ENCODE results near the gene DNAJC25.
A peak's percentile ranks its signal among the peaks of the same experiment; 100 is the strongest.

Gene DNAJC25

DNA sequence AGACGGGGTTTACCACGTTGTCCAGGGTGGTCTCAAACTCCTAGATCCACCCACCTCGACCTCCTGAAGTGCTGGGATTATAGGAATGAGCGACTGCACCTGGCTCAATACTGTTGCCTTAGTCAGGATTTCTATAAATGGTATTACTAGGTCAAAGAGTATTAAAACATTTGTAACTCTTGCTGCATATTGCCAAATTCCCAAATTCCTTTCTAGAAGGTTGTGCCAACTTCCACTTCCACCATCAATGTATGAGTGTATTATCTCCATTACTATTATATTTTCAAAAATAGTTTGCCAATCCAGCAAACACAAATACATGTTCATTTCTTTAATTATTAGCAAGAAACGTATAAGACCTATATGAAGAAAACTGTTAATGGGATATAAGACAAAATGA is 42.3 kb upstream of the DNAJC25 start:
- H3K4me1 ChIP-seq (ENCODE audit: insufficient read depth, low read length): no peaks in the 10 kb centered on the region
- H3K4me3 ChIP-seq (ENCODE audit: low read depth in 1 of 2, low read length in 2 of 2): no peak overlapping the region
- no peaks in the 10 kb centered on the region for H3K36me3 ChIP-seq (ENCODE audit: insufficient read depth, low read length)
- no peak overlapping the region for H3K27ac ChIP-seq (ENCODE audit: low read length)
- peaks cover 5% of the 10 kb centered on the region for H3K27me3 ChIP-seq (ENCODE audit: insufficient read depth, low read length, poor library complexity)
- no peaks in the 10 kb centered on the region for H3K9me3 ChIP-seq (ENCODE audit: insufficient read depth, low read length, severe bottlenecking)
- H3K9ac ChIP-seq (ENCODE audit: low read depth, low read length): no peak overlapping the region
- no peak for ATAC-seq (ENCODE audit: insufficient read depth, low read depth)
- H3K79me2 ChIP-seq (ENCODE audit: insufficient read depth, low read length): no peaks in the 10 kb centered on the region
- no peaks in the 10 kb centered on the region for H4K20me1 ChIP-seq (ENCODE audit: insufficient read depth, low read length)
- no peak for TF ChIP-seq EZH2 (IDR thresholded peaks at IDR 0.05; ENCODE audit: borderline replicate concordance, low read depth, low read length, severe bottlenecking)
- TF ChIP-seq, protein P1, sequence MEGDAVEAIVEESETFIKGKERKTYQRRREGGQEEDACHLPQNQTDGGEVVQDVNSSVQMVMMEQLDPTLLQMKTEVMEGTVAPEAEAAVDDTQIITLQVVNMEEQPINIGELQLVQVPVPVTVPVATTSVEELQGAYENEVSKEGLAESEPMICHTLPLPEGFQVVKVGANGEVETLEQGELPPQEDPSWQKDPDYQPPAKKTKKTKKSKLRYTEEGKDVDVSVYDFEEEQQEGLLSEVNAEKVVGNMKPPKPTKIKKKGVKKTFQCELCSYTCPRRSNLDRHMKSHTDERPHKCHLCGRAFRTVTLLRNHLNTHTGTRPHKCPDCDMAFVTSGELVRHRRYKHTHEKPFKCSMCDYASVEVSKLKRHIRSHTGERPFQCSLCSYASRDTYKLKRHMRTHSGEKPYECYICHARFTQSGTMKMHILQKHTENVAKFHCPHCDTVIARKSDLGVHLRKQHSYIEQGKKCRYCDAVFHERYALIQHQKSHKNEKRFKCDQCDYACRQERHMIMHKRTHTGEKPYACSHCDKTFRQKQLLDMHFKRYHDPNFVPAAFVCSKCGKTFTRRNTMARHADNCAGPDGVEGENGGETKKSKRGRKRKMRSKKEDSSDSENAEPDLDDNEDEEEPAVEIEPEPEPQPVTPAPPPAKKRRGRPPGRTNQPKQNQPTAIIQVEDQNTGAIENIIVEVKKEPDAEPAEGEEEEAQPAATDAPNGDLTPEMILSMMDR (IDR thresholded peaks at IDR 0.05; ENCODE audit: borderline replicate concordance, extremely low read depth, low read length, poor library complexity, severe bottlenecking): no peak
- no peak overlapping the region for H2AFZ ChIP-seq (ENCODE audit: low read depth, low read length)
- DNase-seq: no peak
- H3K4me2 ChIP-seq (ENCODE audit: insufficient read depth, low read length): no peak overlapping the region

DNA sequence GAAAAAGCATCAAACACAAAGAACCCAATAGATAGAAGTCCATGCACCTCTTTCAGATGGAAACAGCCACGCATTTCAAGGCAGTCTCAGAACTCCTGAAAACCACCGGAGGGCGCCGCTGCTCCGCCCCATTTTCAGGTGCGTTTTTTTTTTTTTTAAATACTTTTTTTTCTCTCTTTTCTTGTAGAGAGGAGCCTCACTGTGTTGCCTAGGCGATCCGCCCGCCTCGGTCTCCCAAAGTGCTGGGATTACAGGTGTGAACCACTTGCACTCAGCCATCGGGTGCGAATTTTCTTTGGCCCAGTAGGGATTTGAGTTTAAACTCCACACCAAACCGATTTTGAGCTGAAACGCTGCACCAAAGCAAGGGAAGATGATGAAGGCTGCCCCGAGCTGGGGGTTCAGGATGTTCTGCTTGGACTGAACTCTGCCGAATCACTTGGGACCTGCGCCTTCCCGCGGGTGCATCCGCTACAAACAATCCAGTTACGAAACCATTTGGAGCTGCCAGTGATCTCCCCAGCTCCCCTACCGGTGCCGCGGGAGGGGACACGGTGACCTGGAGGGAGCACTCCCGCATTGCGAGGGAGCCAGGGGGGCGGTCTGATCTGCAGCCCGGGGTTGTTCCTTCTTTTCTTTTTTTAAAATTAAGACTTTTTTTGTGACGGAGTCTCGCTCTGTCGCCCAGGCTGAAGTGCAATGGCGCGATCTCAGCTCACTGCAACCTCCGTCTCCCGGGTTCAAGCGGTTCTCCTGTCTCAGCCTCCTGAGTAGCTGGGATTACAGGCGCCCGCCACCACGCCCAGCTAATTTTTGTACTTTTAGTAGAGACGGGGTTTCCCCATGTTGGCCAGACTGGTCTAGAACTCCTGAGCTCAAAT is 33.0 kb upstream of the DNAJC25 start:
- no peak overlapping the region for H2AFZ ChIP-seq (ENCODE audit: low read depth, low read length)
- no peak for TF ChIP-seq EZH2 (IDR thresholded peaks at IDR 0.05; ENCODE audit: borderline replicate concordance, low read depth, low read length, severe bottlenecking)
- TF ChIP-seq, protein P1 (IDR thresholded peaks at IDR 0.05; ENCODE audit: borderline replicate concordance, extremely low read depth, low read length, poor library complexity, severe bottlenecking): peak; percentile 36
- H4K20me1 ChIP-seq (ENCODE audit: insufficient read depth, low read length): no peaks in the 10 kb centered on the region
- H3K27me3 ChIP-seq (ENCODE audit: insufficient read depth, low read length, poor library complexity): no peaks in the 10 kb centered on the region
- H3K4me1 ChIP-seq (ENCODE audit: insufficient read depth, low read length): no peaks in the 10 kb centered on the region
- H3K4me3 ChIP-seq (ENCODE audit: low read depth in 1 of 2, low read length in 2 of 2): no peak overlapping the region
- no peak for ATAC-seq (ENCODE audit: insufficient read depth, low read depth)
- no peak overlapping the region for H3K4me2 ChIP-seq (ENCODE audit: insufficient read depth, low read length)
- no peaks in the 10 kb centered on the region for H3K36me3 ChIP-seq (ENCODE audit: insufficient read depth, low read length)
- DNase-seq: peak; percentile 4
- no peaks in the 10 kb centered on the region for H3K9me3 ChIP-seq (ENCODE audit: insufficient read depth, low read length, severe bottlenecking)
- H3K27ac ChIP-seq (ENCODE audit: low read length): no peak overlapping the region
- no peak overlapping the region for H3K9ac ChIP-seq (ENCODE audit: low read depth, low read length)
- no peaks in the 10 kb centered on the region for H3K79me2 ChIP-seq (ENCODE audit: insufficient read depth, low read length)

DNA sequence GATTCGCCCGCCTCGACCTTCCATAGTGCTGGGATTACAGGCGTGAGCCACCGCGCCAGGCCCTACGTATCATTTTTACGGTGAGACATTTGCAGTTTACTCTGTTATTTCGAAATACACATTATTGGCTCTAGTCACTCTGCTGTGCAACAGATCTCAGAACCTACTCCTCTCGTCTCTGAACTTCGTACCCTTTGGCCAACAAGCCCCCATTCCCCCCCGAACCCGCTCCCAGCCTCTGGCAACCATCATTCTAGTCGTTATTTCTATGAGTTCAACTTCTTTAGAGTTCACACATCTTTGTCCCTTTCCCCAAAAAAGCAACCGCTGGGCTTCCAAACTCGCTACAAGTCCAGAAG is 32.4 kb upstream of the DNAJC25 start:
- no peak for DNase-seq
- H3K4me2 ChIP-seq (ENCODE audit: insufficient read depth, low read length): no peak overlapping the region
- TF ChIP-seq, protein P1 (IDR thresholded peaks at IDR 0.05; ENCODE audit: borderline replicate concordance, extremely low read depth, low read length, poor library complexity, severe bottlenecking): no peak
- no peak for TF ChIP-seq EZH2 (IDR thresholded peaks at IDR 0.05; ENCODE audit: borderline replicate concordance, low read depth, low read length, severe bottlenecking)
- no peaks in the 10 kb centered on the region for H4K20me1 ChIP-seq (ENCODE audit: insufficient read depth, low read length)
- H3K27me3 ChIP-seq (ENCODE audit: insufficient read depth, low read length, poor library complexity): no peaks in the 10 kb centered on the region
- ATAC-seq (ENCODE audit: insufficient read depth, low read depth): no peak
- no peak overlapping the region for H3K4me3 ChIP-seq (ENCODE audit: low read depth in 1 of 2, low read length in 2 of 2)
- no peak overlapping the region for H3K27ac ChIP-seq (ENCODE audit: low read length)
- H3K79me2 ChIP-seq (ENCODE audit: insufficient read depth, low read length): no peaks in the 10 kb centered on the region
- no peaks in the 10 kb centered on the region for H3K36me3 ChIP-seq (ENCODE audit: insufficient read depth, low read length)
- no peak overlapping the region for H3K9ac ChIP-seq (ENCODE audit: low read depth, low read length)
- H2AFZ ChIP-seq (ENCODE audit: low read depth, low read length): no peak overlapping the region
- no peaks in the 10 kb centered on the region for H3K9me3 ChIP-seq (ENCODE audit: insufficient read depth, low read length, severe bottlenecking)
- no peaks in the 10 kb centered on the region for H3K4me1 ChIP-seq (ENCODE audit: insufficient read depth, low read length)
